SU-DHL-6 (cell line): Measurements from ENCODE around the gene CISTR.

Experiments
- H2AFZ ChIP-seq: fragments of 200-600 bp; sonication (generic); 2 replicates; pipeline ENCODE4 v1.6.1; 2014; ENCODE audit warnings: low read depth, mild to moderate bottlenecking, moderate library complexity, mixed read lengths, antibody characterized with exemption, low read length; ENCODE audit not compliant: severe bottlenecking
- H3F3A ChIP-seq: fragments of 200-600 bp; shearing (Covaris generic); 2 replicates; pipeline ENCODE4 v1.6.0; 2016; ENCODE audit warnings: antibody characterized with exemption, mild to moderate bottlenecking; ENCODE audit not compliant: insufficient read depth
- H3K27ac ChIP-seq: fragments of 200-600 bp; sonication (generic); 2 replicates; pipeline ENCODE4 v1.5.1; 2016; ENCODE audit warnings: low read depth, mild to moderate bottlenecking, low read length, moderate library complexity, mixed read lengths
- H3K27me3 ChIP-seq: fragments of 200-600 bp; sonication (generic), shearing (Covaris generic); 2 replicates; pipeline ENCODE4 v1.6.0; 2014; ENCODE audit warnings: mild to moderate bottlenecking, low read length
- H3K36me3 ChIP-seq: fragments of 200-600 bp; sonication (generic); 2 replicates; pipeline ENCODE4 v1.6.1; 2014; ENCODE audit warnings: mild to moderate bottlenecking, low read length, mixed read lengths
- H3K4me2 ChIP-seq: fragments of 300-600, 200-600 bp; shearing (Covaris generic), sonication (generic); 2 replicates; pipeline ENCODE4 v1.6.0; 2014; ENCODE audit warnings: low read length, low read depth, mild to moderate bottlenecking; ENCODE audit not compliant: poor library complexity, severe bottlenecking
- H3K4me3 ChIP-seq: fragments of 200-600 bp; sonication (generic); 2 replicates; pipeline ENCODE4 v1.5.1; 2014; ENCODE audit warnings: antibody characterized with exemption, low read length, mild to moderate bottlenecking, mixed read lengths; ENCODE audit not compliant: insufficient read depth, poor library complexity, severe bottlenecking
- H3K79me2 ChIP-seq: fragments of 200-600 bp; sonication (generic); 2 replicates; pipeline ENCODE4 v1.6.1; 2014; ENCODE audit warnings: mild to moderate bottlenecking, low read length, moderate library complexity; ENCODE audit not compliant: insufficient read depth
- H3K9ac ChIP-seq: fragments of 200-600 bp; sonication (generic); 2 replicates; pipeline ENCODE4 v1.7.0; 2014; ENCODE audit warnings: mild to moderate bottlenecking, low read length
- H3K9me2 ChIP-seq: fragments of 200-600 bp; sonication (generic); replicated peaks from 2 replicates; pipeline ENCODE4 v1.6.1; 2014; ENCODE audit warnings: low read length; ENCODE audit not compliant: insufficient read depth
- H3K9me3 ChIP-seq: fragments of 200-600 bp; sonication (generic); 2 replicates; pipeline ENCODE4 v1.6.1; 2014; ENCODE audit warnings: low read length, mixed read lengths; ENCODE audit not compliant: insufficient read depth
- H4K20me1 ChIP-seq: fragments of 200-600 bp; sonication (generic); 2 replicates; pipeline ENCODE4 v1.6.1; 2014; ENCODE audit warnings: low read depth, mild to moderate bottlenecking, antibody characterized with exemption, low read length, moderate library complexity, mixed read lengths
- EZH2phosphoT487 ChIP-seq: fragments of 200-600 bp; sonication (generic), shearing (Covaris generic); conservative IDR thresholded peaks from 2 replicates; pipeline ENCODE4 v1.6.1; 2018; ENCODE audit warnings: mild to moderate bottlenecking, antibody characterized with exemption, low read length, moderate library complexity, mixed read lengths
- TF ChIP-seq, protein P1 (sequence below): fragments of 200-600 bp; sonication (generic); IDR thresholded peaks from one replicate; pipeline ENCODE4 v1.5.1; 2017; ENCODE audit warnings: antibody characterized with exemption, mild to moderate bottlenecking, low read length, moderate library complexity; ENCODE audit not compliant: insufficient read depth, poor library complexity, severe bottlenecking

CISTR gene

GRCh38 chr12:53709671-53710070 lies 42.1 kb downstream of the CISTR start:
- H3K4me3 ChIP-seq: no peak overlapping the region
- H3K27me3 ChIP-seq: no peaks in the 10 kb centered on the region
- TF ChIP-seq, protein P1, sequence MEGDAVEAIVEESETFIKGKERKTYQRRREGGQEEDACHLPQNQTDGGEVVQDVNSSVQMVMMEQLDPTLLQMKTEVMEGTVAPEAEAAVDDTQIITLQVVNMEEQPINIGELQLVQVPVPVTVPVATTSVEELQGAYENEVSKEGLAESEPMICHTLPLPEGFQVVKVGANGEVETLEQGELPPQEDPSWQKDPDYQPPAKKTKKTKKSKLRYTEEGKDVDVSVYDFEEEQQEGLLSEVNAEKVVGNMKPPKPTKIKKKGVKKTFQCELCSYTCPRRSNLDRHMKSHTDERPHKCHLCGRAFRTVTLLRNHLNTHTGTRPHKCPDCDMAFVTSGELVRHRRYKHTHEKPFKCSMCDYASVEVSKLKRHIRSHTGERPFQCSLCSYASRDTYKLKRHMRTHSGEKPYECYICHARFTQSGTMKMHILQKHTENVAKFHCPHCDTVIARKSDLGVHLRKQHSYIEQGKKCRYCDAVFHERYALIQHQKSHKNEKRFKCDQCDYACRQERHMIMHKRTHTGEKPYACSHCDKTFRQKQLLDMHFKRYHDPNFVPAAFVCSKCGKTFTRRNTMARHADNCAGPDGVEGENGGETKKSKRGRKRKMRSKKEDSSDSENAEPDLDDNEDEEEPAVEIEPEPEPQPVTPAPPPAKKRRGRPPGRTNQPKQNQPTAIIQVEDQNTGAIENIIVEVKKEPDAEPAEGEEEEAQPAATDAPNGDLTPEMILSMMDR: no peak
- no peak for TF ChIP-seq EZH2phosphoT487
- H2AFZ ChIP-seq: no peak overlapping the region
- no peaks in the 10 kb centered on the region for H3F3A ChIP-seq
- H3K9me3 ChIP-seq: no peaks in the 10 kb centered on the region
- no peak overlapping the region for H3K27ac ChIP-seq
- H4K20me1 ChIP-seq: no peaks in the 10 kb centered on the region
- no peaks in the 10 kb centered on the region for H3K79me2 ChIP-seq
- no peaks in the 10 kb centered on the region for H3K9me2 ChIP-seq
- H3K36me3 ChIP-seq: no peaks in the 10 kb centered on the region
- no peak overlapping the region for H3K4me2 ChIP-seq
- no peak overlapping the region for H3K9ac ChIP-seq

DNA sequence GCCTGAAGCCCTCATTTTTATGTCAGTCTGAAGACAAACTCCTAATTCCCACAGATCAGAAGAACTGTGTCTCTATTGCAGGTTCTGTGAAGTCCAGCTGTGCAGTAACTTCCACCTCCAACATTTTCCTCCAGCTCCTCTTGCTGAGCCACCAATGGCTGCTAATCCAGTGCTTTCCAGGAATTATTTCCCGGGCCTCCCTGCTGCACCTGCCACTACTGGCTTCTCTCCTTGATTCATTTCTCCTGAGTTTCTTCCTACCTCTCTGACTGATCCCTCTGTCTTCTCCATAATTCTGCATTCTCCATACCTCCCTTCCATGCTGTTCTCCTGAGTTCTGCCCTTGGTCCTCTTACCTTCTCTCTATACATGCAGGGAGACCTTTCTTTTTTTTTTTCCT lies 45.7 kb downstream of the CISTR start:
- Histone ChIP-seq H3K27me3 (no peaks in the 10 kb centered on the region), H4K20me1 (no peaks in the 10 kb centered on the region), H3K9me2 (no peaks in the 10 kb centered on the region), H3F3A (no peaks in the 10 kb centered on the region), H2AFZ (no peak overlapping the region), H3K4me3 (no peak overlapping the region), H3K9me3 (no peaks in the 10 kb centered on the region), H3K79me2 (no peaks in the 10 kb centered on the region), H3K9ac (no peak overlapping the region), H3K27ac (no peak overlapping the region), H3K4me2 (no peak overlapping the region), H3K36me3 (no peaks in the 10 kb centered on the region)
- TF ChIP-seq, protein P1: no peak
- no peak for TF ChIP-seq EZH2phosphoT487

DNA sequence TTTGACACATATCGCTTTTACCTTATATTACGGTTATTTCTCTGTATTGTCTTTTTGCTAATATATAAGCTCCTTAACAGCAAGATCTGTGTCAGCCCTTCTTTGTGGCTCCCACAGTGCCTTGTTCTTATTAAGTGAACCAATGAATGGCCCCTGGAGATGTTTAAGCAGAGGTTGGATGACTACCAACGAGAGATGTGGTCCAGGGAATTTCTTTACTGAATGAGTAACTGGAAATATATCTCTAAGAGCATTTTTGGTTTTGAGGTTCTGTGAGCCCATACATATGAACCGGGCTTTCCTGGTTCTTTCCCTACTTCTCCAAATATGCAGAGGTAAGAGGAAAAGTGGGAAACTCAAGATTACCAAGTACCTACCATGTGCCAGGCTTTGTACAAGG lies 48.0 kb downstream of the CISTR start:
- Histone ChIP-seq H3K79me2 (no peaks in the 10 kb centered on the region), H3K9me3 (no peaks in the 10 kb centered on the region), H3K27me3 (no peaks in the 10 kb centered on the region), H3K36me3 (no peaks in the 10 kb centered on the region), H2AFZ (no peak overlapping the region), H4K20me1 (no peaks in the 10 kb centered on the region), H3K4me3 (no peak overlapping the region), H3K9me2 (no peaks in the 10 kb centered on the region), H3K9ac (no peak overlapping the region), H3F3A (no peaks in the 10 kb centered on the region), H3K27ac (no peak overlapping the region), H3K4me2 (no peak overlapping the region)
- no peak for TF ChIP-seq EZH2phosphoT487
- TF ChIP-seq, protein P1: no peak
